Lower leg skin (tissue), 4 donors: ENCODE results near the gene ACSL1. TPM values are rescaled to one million over a fixed set of nuclear protein-coding genes. Genes with fewer than 3 reads are reported as not detected.

Experiments used
- DNase-seq, 2 donors: peaks; one replicate each; pipeline ENCODE4 v3.0.0-alpha.2; 2019; ENCODE audit warnings: low spot score in 2 of 2
- H3K4me3 ChIP-seq: fragments of 200-600 bp; sonication (generic); 2 replicates; pipeline ENCODE4 v1.5.1; 2017; ENCODE audit warnings: mild to moderate bottlenecking, low read depth; ENCODE audit not compliant: poor library complexity, severe bottlenecking
- CTCF ChIP-seq, 3 donors: fragments of 450-650 bp; IDR thresholded peaks; one replicate each; pipeline ENCODE4 v1.5.1; 2016; ENCODE audit warnings: antibody characterized with exemption in 3 of 3, mild to moderate bottlenecking in 3 of 3, moderate library complexity in 2 of 3
- POLR2A ChIP-seq, 2 donors: fragments of 450-650 bp; IDR thresholded peaks; one replicate each; pipeline ENCODE4 v1.6.1; 2016 to 2017; ENCODE audit warnings: antibody characterized with exemption in 2 of 2, mild to moderate bottlenecking in 1 of 2, moderate library complexity in 1 of 2
- WGBS, 2 donors: methylation state at CpG; one replicate each; pipeline ENCODE4 v1.1.5; 2018; 5-methylcytosine and 5-hydroxymethylcytosine counted together
- intact Hi-C: fragments of 100-400 bp; cut with DNase I; formaldehyde crosslinking; loops from one replicate; pipeline ENCODE4 v1.15.0; 2023; ENCODE audit warnings: low total_unique reads
- total RNA-seq, 4 donors: library from RNA; depleted of rRNA; stranded (reverse); fragments of >200 nt; gene quantifications; one replicate each; pipeline ENCODE4 v1.1.0, GENCODE V29; 2016

Gene ACSL1
- total RNA-seq, 4 donors from 2014 or later: 190 to 308 (median 266) TPM

GRCh38 chr4:184765473-184766340 lies 60.1 kb downstream of the ACSL1 start:
- no peak for DNase-seq
- intact Hi-C loops: no loop called here

GRCh38 chr4:184764601-184765000 lies 61.2 kb downstream of the ACSL1 start:
- H3K4me3 ChIP-seq: no peak overlapping the region
- TF ChIP-seq CTCF (IDR thresholded peaks at IDR 0.05) (no peak), POLR2A (IDR thresholded peaks at IDR 0.05) (no peak)
- no peak for DNase-seq
- WGBS, 2 donors: 98 to 100% methylated on average over 4 of the region's 4 CpGs
- intact Hi-C loops: no loop called here

More at GRCh38 chr4:184765473-184766340, 60.1 kb downstream of the ACSL1 start:
- no peak overlapping the region for H3K4me3 ChIP-seq
- TF ChIP-seq CTCF (IDR thresholded peaks at IDR 0.05) (no peak), POLR2A (IDR thresholded peaks at IDR 0.05) (no peak)
- 86 to 87% methylated on average over 21 of the region's 21 CpGs for WGBS, 2 donors

- TF ChIP-seq CTCF (IDR thresholded peaks at IDR 0.05) (no peak), POLR2A (IDR thresholded peaks at IDR 0.05) (no peak)
- intact Hi-C loops: no loop called here
- H3K4me3 ChIP-seq: no peak overlapping the region
- DNase-seq: no peak
- 73 to 84% methylated on average over 14 of the region's 14 CpGs for WGBS, 2 donors
Observed at GRCh38 chr4:184763150-184763780, 62.5 kb downstream of the ACSL1 start.

GRCh38 chr4:184762100-184762499 lies 63.7 kb downstream of the ACSL1 start:
- H3K4me3 ChIP-seq: no peak overlapping the region
- TF ChIP-seq CTCF (IDR thresholded peaks at IDR 0.05) (no peak), POLR2A (IDR thresholded peaks at IDR 0.05) (no peak)
- DNase-seq: no peak
- WGBS, 2 donors: 88 to 91% methylated on average over 5 of the region's 5 CpGs
- intact Hi-C loops: no loop called here

- H3K4me3 ChIP-seq: no peak overlapping the region
- TF ChIP-seq POLR2A (IDR thresholded peaks at IDR 0.05): no peak
- no peak for DNase-seq
- intact Hi-C loops: no loop called here
- 81 to 89% methylated on average over 5 of the region's 5 CpGs for WGBS, 2 donors
Observed at GRCh38 chr4:184760681-184761080, 65.1 kb downstream of the ACSL1 start.

GRCh38 chr4:184757810-184758209 lies 68.0 kb downstream of the ACSL1 start:
- TF ChIP-seq POLR2A (IDR thresholded peaks at IDR 0.05) (no peak), CTCF (IDR thresholded peaks at IDR 0.05) (no peak)
- 34 to 68% methylated on average over 2 of the region's 2 CpGs for WGBS, 2 donors
- DNase-seq: no peak
- intact Hi-C loops: no loop called here
- H3K4me3 ChIP-seq: no peak overlapping the region
